ENCODE measurements around the gene ZNF664.

The ZNF664 gene

GRCh38 chr12:124044809-124045321, 71.8 kb downstream of the ZNF664 start:
- no peaks in the 10 kb centered on the region for H3K4me1 ChIP-seq (ENCODE audit: insufficient read depth, low read length)
- H3K27me3 ChIP-seq (ENCODE audit: control insufficient read depth in 1 of 2, insufficient read depth in 2 of 2, low read length in 2 of 2): no peaks in the 10 kb centered on the region
- no peak overlapping the region for H3K4me3 ChIP-seq (ENCODE audit: low read depth in 1 of 2, low read length in 2 of 2)
- H3K36me3 ChIP-seq (ENCODE audit: insufficient read depth, low read length): no peaks in the 10 kb centered on the region
- no peak overlapping the region for H3K9ac ChIP-seq (ENCODE audit: low read length)
- H3K9me3 ChIP-seq (ENCODE audit: low read length): no peaks in the 10 kb centered on the region
- H3K27ac ChIP-seq (ENCODE audit: low read depth, low read length): no peak overlapping the region

DNA sequence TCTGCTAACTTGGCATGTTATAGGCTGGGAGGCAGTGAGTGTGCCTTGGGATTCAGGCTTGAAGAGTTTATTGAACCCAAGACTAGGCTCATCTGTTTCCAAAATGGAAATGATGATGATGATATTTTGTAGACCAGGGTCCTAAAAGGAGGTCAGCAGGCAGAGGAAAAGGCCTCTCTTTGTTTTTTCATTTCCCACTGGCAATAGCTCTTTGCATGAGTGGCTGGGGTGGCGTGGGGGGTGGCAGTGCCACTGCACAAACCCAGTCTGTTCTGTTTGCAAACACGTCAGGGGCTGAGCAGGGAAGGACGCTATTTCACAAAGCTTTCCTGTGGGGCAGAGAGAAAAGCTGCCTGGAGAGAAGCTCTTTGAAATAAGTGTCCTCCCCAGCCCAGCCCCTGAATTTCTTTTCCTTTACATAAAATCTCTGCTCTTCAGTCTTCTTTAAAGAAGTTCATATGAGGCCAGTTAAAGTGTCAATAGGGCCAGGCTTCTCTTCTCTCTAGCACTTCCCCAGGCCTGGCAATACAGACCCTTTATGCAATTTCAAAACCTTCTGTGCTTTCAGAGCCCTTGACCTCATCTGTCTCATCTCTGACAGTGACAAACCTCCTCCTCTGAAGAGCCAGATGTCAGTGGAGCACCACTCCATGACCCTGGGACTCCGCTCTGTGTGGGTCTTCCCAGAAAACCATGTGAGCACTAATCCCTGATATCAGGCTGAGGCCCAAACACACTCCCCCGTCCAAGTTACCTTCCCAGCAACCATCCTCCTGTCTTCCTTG, 72.8 kb downstream of the ZNF664 start:
- H3K9ac ChIP-seq (ENCODE audit: low read length): no peak overlapping the region
- H3K4me1 ChIP-seq (ENCODE audit: insufficient read depth, low read length): no peaks in the 10 kb centered on the region
- H3K27ac ChIP-seq (ENCODE audit: low read depth, low read length): no peak overlapping the region
- H3K9me3 ChIP-seq (ENCODE audit: low read length): no peaks in the 10 kb centered on the region
- H3K27me3 ChIP-seq (ENCODE audit: control insufficient read depth in 1 of 2, insufficient read depth in 2 of 2, low read length in 2 of 2): no peaks in the 10 kb centered on the region
- H3K36me3 ChIP-seq (ENCODE audit: insufficient read depth, low read length): no peaks in the 10 kb centered on the region
- H3K4me3 ChIP-seq (ENCODE audit: low read depth in 1 of 2, low read length in 2 of 2): no peak overlapping the region

- H3K4me3 ChIP-seq (ENCODE audit: low read depth in 1 of 2, low read length in 2 of 2): no peak overlapping the region
- no peak overlapping the region for H3K9ac ChIP-seq (ENCODE audit: low read length)
- no peaks in the 10 kb centered on the region for H3K27me3 ChIP-seq (ENCODE audit: control insufficient read depth in 1 of 2, insufficient read depth in 2 of 2, low read length in 2 of 2)
- H3K4me1 ChIP-seq (ENCODE audit: insufficient read depth, low read length): no peaks in the 10 kb centered on the region
- no peak overlapping the region for H3K27ac ChIP-seq (ENCODE audit: low read depth, low read length)
- no peaks in the 10 kb centered on the region for H3K36me3 ChIP-seq (ENCODE audit: insufficient read depth, low read length)
- no peaks in the 10 kb centered on the region for H3K9me3 ChIP-seq (ENCODE audit: low read length)
Measured at GRCh38 chr12:124046456-124046740, 73.4 kb downstream of the ZNF664 start.

- no peaks in the 10 kb centered on the region for H3K27me3 ChIP-seq (ENCODE audit: control insufficient read depth in 1 of 2, insufficient read depth in 2 of 2, low read length in 2 of 2)
- H3K9me3 ChIP-seq (ENCODE audit: low read length): no peaks in the 10 kb centered on the region
- H3K4me3 ChIP-seq (ENCODE audit: low read depth in 1 of 2, low read length in 2 of 2): no peak overlapping the region
- no peaks in the 10 kb centered on the region for H3K4me1 ChIP-seq (ENCODE audit: insufficient read depth, low read length)
- H3K27ac ChIP-seq (ENCODE audit: low read depth, low read length): no peak overlapping the region
- no peak overlapping the region for H3K9ac ChIP-seq (ENCODE audit: low read length)
- H3K36me3 ChIP-seq (ENCODE audit: insufficient read depth, low read length): no peaks in the 10 kb centered on the region
Measured at GRCh38 chr12:124047045-124047566, 74.1 kb downstream of the ZNF664 start.

DNA sequence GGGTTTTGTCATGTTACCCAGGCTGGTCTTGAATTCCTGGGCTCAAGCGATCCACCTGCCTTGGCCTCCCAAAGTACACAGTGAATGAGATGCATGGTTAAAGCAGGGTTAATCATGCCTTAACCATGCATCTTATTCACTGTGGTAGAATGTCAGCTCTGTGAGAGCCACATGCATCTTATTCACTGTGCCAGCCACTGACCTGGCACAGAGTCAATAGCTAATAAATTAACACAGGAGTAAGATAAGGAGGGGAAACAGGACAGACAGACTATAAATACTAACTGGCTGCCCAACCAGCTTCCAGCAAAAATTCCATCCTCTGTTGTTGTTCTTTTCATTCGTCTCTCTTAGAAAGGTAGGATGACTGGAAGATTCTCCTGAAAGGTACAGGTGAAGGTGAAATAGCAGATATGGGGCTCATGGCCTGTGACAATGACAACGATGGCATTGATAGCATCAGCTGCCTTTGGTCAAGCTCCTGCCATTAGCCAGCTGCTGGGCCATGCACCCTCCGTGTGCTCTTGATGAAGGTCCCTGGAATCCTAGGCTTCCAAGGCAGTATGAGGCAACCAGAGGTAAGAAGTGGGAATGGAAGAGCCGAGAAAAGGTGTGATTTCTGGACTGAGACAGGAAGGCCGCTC, 76.6 kb downstream of the ZNF664 start:
- Histone ChIP-seq H3K9me3 (ENCODE audit: low read length) (no peaks in the 10 kb centered on the region), H3K27ac (ENCODE audit: low read depth, low read length) (no peak overlapping the region), H3K4me3 (ENCODE audit: low read depth in 1 of 2, low read length in 2 of 2) (no peak overlapping the region), H3K36me3 (ENCODE audit: insufficient read depth, low read length) (no peaks in the 10 kb centered on the region), H3K9ac (ENCODE audit: low read length) (no peak overlapping the region), H3K4me1 (ENCODE audit: insufficient read depth, low read length) (no peaks in the 10 kb centered on the region), H3K27me3 (ENCODE audit: control insufficient read depth in 1 of 2, insufficient read depth in 2 of 2, low read length in 2 of 2) (no peaks in the 10 kb centered on the region)

DNA sequence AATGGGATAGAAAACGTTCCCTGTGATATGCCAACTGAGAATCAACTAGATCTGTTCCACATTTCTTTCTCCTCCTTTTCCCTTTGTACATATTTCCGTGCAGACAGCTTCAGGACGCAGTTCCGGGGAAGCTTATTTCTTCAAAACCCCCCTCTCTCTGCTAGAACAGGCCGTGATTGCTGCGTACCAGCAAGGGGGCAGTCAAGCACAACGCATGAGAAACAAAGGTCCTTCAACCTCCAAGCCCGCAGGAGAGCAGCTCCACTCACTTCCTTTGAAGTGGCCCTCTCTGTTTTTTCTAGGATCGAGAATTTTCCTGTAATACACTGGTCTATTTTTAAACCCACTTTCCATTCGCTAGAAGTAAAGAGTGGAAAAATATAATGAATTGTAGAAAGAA, 80.8 kb downstream of the ZNF664 start:
- Histone ChIP-seq H3K27ac (ENCODE audit: low read depth, low read length) (no peak overlapping the region), H3K4me3 (ENCODE audit: low read depth in 1 of 2, low read length in 2 of 2) (no peak overlapping the region), H3K27me3 (ENCODE audit: control insufficient read depth in 1 of 2, insufficient read depth in 2 of 2, low read length in 2 of 2) (no peaks in the 10 kb centered on the region), H3K36me3 (ENCODE audit: insufficient read depth, low read length) (no peaks in the 10 kb centered on the region), H3K9ac (ENCODE audit: low read length) (no peak overlapping the region), H3K4me1 (ENCODE audit: insufficient read depth, low read length) (no peaks in the 10 kb centered on the region), H3K9me3 (ENCODE audit: low read length) (no peaks in the 10 kb centered on the region)

DNA sequence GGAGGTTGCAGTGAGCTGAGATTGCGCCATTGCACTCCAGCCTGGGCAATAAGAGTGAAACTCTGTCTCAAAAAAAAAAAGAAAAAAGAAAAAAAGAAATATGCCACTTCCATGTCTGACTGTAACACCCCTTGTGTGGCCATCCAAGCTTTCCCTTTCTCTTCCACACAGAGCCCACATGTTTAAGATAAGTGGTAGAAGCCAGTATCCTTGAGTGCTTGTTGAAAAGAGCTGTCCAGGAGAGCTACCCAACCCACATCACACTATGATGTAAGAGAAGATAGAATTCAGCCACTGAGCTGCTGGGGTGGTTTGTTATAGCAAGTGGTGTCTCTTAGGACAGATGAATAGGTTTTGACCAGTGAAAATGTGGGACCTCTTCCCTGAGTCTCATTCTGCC, 82.1 kb downstream of the ZNF664 start:
- H3K36me3 ChIP-seq (ENCODE audit: insufficient read depth, low read length): no peaks in the 10 kb centered on the region
- no peak overlapping the region for H3K4me3 ChIP-seq (ENCODE audit: low read depth in 1 of 2, low read length in 2 of 2)
- H3K27ac ChIP-seq (ENCODE audit: low read depth, low read length): no peak overlapping the region
- H3K27me3 ChIP-seq (ENCODE audit: control insufficient read depth in 1 of 2, insufficient read depth in 2 of 2, low read length in 2 of 2): no peaks in the 10 kb centered on the region
- H3K9ac ChIP-seq (ENCODE audit: low read length): no peak overlapping the region
- no peaks in the 10 kb centered on the region for H3K9me3 ChIP-seq (ENCODE audit: low read length)
- H3K4me1 ChIP-seq (ENCODE audit: insufficient read depth, low read length): no peaks in the 10 kb centered on the region

DNA sequence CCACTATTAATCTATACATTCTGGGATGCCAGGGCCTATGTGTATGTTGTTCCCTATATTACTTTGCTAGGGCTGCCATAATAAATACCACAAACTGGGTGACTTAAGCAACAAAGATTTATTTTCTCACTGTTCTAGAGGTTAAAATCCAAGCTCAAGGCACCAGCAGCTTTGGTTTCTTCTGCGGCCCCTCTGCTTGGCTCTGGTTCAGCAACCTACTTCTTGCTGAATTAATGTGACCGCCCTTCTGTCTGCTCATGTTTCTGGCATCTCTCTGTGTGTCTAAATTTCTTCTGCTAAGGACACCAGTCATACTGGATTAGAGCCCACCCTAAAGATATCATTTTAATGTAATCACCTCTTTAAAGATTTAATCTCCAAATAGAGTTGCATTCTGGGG, 84.7 kb downstream of the ZNF664 start:
- no peak overlapping the region for H3K4me3 ChIP-seq (ENCODE audit: low read depth in 1 of 2, low read length in 2 of 2)
- no peaks in the 10 kb centered on the region for H3K27me3 ChIP-seq (ENCODE audit: control insufficient read depth in 1 of 2, insufficient read depth in 2 of 2, low read length in 2 of 2)
- no peaks in the 10 kb centered on the region for H3K36me3 ChIP-seq (ENCODE audit: insufficient read depth, low read length)
- no peaks in the 10 kb centered on the region for H3K4me1 ChIP-seq (ENCODE audit: insufficient read depth, low read length)
- H3K9me3 ChIP-seq (ENCODE audit: low read length): no peaks in the 10 kb centered on the region
- H3K27ac ChIP-seq (ENCODE audit: low read depth, low read length): no peak overlapping the region
- H3K9ac ChIP-seq (ENCODE audit: low read length): no peak overlapping the region

DNA sequence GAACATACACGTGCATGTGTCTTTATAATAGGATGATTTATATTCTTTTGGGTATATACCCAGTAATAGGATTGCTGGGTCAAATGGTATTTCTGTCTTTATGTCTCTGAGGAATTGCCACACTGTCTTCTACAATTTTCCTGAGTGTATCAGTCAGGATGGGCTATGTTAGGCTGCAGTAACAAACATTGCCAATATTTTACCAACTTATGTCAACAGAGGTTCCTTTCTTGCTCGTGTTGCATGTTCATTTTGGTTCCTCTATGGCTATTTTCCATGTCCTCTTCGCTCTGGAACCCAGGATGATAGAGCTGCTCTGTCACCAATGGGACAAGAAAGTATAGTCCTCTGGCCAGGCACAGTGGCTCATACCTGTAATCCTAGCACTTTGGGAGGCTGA, 86.7 kb downstream of the ZNF664 start:
- Histone ChIP-seq H3K36me3 (ENCODE audit: insufficient read depth, low read length) (no peaks in the 10 kb centered on the region), H3K27me3 (ENCODE audit: control insufficient read depth in 1 of 2, insufficient read depth in 2 of 2, low read length in 2 of 2) (no peaks in the 10 kb centered on the region), H3K4me3 (ENCODE audit: low read depth in 1 of 2, low read length in 2 of 2) (no peak overlapping the region), H3K4me1 (ENCODE audit: insufficient read depth, low read length) (no peaks in the 10 kb centered on the region), H3K9ac (ENCODE audit: low read length) (no peak overlapping the region), H3K9me3 (ENCODE audit: low read length) (no peaks in the 10 kb centered on the region), H3K27ac (ENCODE audit: low read depth, low read length) (no peak overlapping the region)

All from muscle layer of colon (tissue), 2 donors.